PC-9 (cell line): ENCODE measurements around the gene PRSS57. TPM values are rescaled to one million over a fixed set of nuclear protein-coding genes. Genes with fewer than 3 reads are reported as not detected.
"Not testable (repeated sequence)": the region's sequence is repeated elsewhere in the genome, so short reads cannot be mapped to it uniquely, and the experiment has no call there.

Experiments used
- BruUV-seq: library from RNA; stranded (reverse); fragments of 400-500 nt; replicated peaks from 2 replicates; lab custom pipeline; 2021; lab: Mats Ljungman, UMichigan
- CTCF ChIA-PET: fragments of 300-600 bp; sonication (Branson Sonifier 250); formaldehyde crosslinking; loops from one replicate; lab custom pipeline; 2022; ENCODE audit warnings: antibody characterized with exemption; lab: Charles Lee
- POLR2A ChIA-PET: fragments of 300-600 bp; sonication (Branson Sonifier 250); formaldehyde crosslinking; loops from one replicate; lab custom pipeline; 2022; ENCODE audit warnings: antibody characterized with exemption; ENCODE audit not compliant: unreplicated experiment; lab: Charles Lee
- DNase-seq, 2 experiments: peaks; one replicate each; pipeline versions ENCODE4 v3.0.0 to v3.0.0-alpha.2; 2015 to 2022; ENCODE audit warnings: mixed read lengths in 1 of 2
- H2AFZ ChIP-seq: fragments of 200-600 bp; sonication (generic); 2 replicates; pipeline ENCODE4 v1.8.1; 2017; ENCODE audit warnings: antibody characterized with exemption
- H3F3A ChIP-seq: fragments of 200-600 bp; sonication (generic); 2 replicates; pipeline ENCODE4 v1.8.1; 2017; ENCODE audit warnings: antibody characterized with exemption, mild to moderate bottlenecking, low read depth; ENCODE audit not compliant: insufficient read depth
- H3K27ac ChIP-seq: fragments of 200-600 bp; sonication (generic); 2 replicates; pipeline ENCODE4 v1.6.1; 2016; ENCODE audit warnings: mixed run types
- H3K27me3 ChIP-seq: fragments of 200-600 bp; sonication (generic); 2 replicates; pipeline ENCODE4 v1.6.1; 2016; ENCODE audit warnings: low read depth, mixed run types; ENCODE audit not compliant: insufficient read depth
- H3K36me3 ChIP-seq: fragments of 200-600 bp; sonication (generic); 2 replicates; pipeline ENCODE4 v1.6.1; 2016; ENCODE audit warnings: low read depth, mixed run types
- H3K4me1 ChIP-seq: fragments of 200-600 bp; sonication (generic); replicated peaks from 2 replicates; pipeline ENCODE4 v1.6.1; 2016; ENCODE audit warnings: mixed run types; ENCODE audit not compliant: insufficient read depth
- H3K4me2 ChIP-seq: fragments of 200-600 bp; sonication (generic); 2 replicates; pipeline ENCODE4 v1.6.1; 2017; ENCODE audit warnings: mixed run types
- H3K4me3 ChIP-seq: fragments of 200-600 bp; sonication (generic); 2 replicates; pipeline ENCODE4 v1.6.1; 2016; ENCODE audit warnings: mixed run types
- H3K79me2 ChIP-seq: fragments of 200-600 bp; sonication (generic); 2 replicates; pipeline ENCODE4 v1.6.1; 2017; ENCODE audit warnings: low read depth, mixed run types
- H3K9me2 ChIP-seq: fragments of 200-600 bp; sonication (generic); 2 replicates; pipeline ENCODE4 v1.8.1; 2017; ENCODE audit warnings: mild to moderate bottlenecking; ENCODE audit not compliant: insufficient read depth
- H3K9me3 ChIP-seq: fragments of 200-600 bp; sonication (generic); 2 replicates; pipeline ENCODE4 v1.8.1; 2016; ENCODE audit warnings: low read depth; ENCODE audit not compliant: insufficient read depth
- H4K20me1 ChIP-seq: fragments of 200-600 bp; sonication (generic); 2 replicates; pipeline ENCODE4 v1.8.1; 2017; ENCODE audit not compliant: insufficient read depth
- CTCF ChIP-seq: fragments of 200-600 bp; sonication (generic); conservative IDR thresholded peaks from 2 replicates; pipeline ENCODE4 v1.6.1; 2017; ENCODE audit warnings: mixed run types, antibody characterized with exemption, mild to moderate bottlenecking, moderate library complexity
- EZH2 ChIP-seq: fragments of 200-600 bp; sonication (generic); IDR thresholded peaks from 2 replicates; pipeline ENCODE4 v1.8.0; 2017; ENCODE audit warnings: antibody characterized with exemption, low read depth
- intact Hi-C: fragments of 100-400 bp; cut with micrococcal nuclease; formaldehyde crosslinking; loops from one replicate; pipeline ENCODE4 v1.10.0; 2022; ENCODE audit not compliant: unreplicated experiment
- total RNA-seq: library from RNA; stranded (reverse); gene quantifications from 2 replicates; pipeline ENCODE4 v1.2.3, GENCODE V29; 2021

The PRSS57 gene
- total RNA-seq, 1 experiment from 2014 or later, result not detected

- DNase-seq, result no peak
- intact Hi-C loops, result no loop called here
- no peaks in the 10 kb centered on the region for H3K27me3 ChIP-seq
These were observed 34.9 kb upstream of the PRSS57 start for GRCh38 chr19:729965-730668.

GRCh38 chr19:729564-729963 is 34.3 kb upstream of the PRSS57 start:
- CTCF ChIA-PET, H2AFZ ChIP-seq: not testable (repeated sequence)

More at GRCh38 chr19:729965-730668, 34.9 kb upstream of the PRSS57 start:
- CTCF ChIA-PET, result interaction anchor here (0.7 kb wide), 1 partner anchor 51 kb away, joined by 3 read pairs; no protein-coding TSS in a partner anchor
- H3K9me2 ChIP-seq, result no peaks in the 10 kb centered on the region
- H2AFZ ChIP-seq, result no peak overlapping the region
- no peaks in the 10 kb centered on the region for H3K36me3 ChIP-seq
- no peaks in the 10 kb centered on the region for H3K9me3 ChIP-seq
- no peaks in the 10 kb centered on the region for H3K4me1 ChIP-seq
- POLR2A ChIA-PET, result no interaction called here
- no peaks in the 10 kb centered on the region for H3K79me2 ChIP-seq
- H3K4me2 ChIP-seq, result no peak overlapping the region
- no peak overlapping the region for H3K4me3 ChIP-seq
- BruUV-seq, result no TSS peak
- no peak for TF ChIP-seq EZH2
- TF ChIP-seq CTCF, result no peak
- no peaks in the 10 kb centered on the region for H4K20me1 ChIP-seq
- peaks cover 17% of the 10 kb centered on the region; the same call in 1 of the 2 replicates for H3F3A ChIP-seq
- no peak overlapping the region for H3K27ac ChIP-seq

GRCh38 chr19:728011-728410 is 32.8 kb upstream of the PRSS57 start:
- Histone ChIP-seq H3K27me3 (no peaks in the 10 kb centered on the region), H3F3A (peaks cover 10% of the 10 kb centered on the region; the same call in 1 of the 2 replicates), H2AFZ (no peak overlapping the region), H3K36me3 (no peaks in the 10 kb centered on the region), H4K20me1 (no peaks in the 10 kb centered on the region), H3K4me2 (no peak overlapping the region), H3K4me3 (no peak overlapping the region), H3K4me1 (no peaks in the 10 kb centered on the region), H3K9me2 (no peaks in the 10 kb centered on the region), H3K9me3 (no peaks in the 10 kb centered on the region), H3K79me2 (no peaks in the 10 kb centered on the region), H3K27ac (no peak overlapping the region)
- intact Hi-C loops, result no loop called here
- ChIA-PET CTCF (no interaction called here), POLR2A (no interaction called here)
- no TSS peak for BruUV-seq
- TF ChIP-seq EZH2, result no peak
- no peak for DNase-seq

More at GRCh38 chr19:729564-729963, 34.3 kb upstream of the PRSS57 start:
- H3K79me2 ChIP-seq, H3K9me2 ChIP-seq, H3K4me1 ChIP-seq, H3K27ac ChIP-seq, H3K36me3 ChIP-seq, H3K9me3 ChIP-seq, BruUV-seq, DNase-seq, H4K20me1 ChIP-seq, H3K4me3 ChIP-seq, H3K27me3 ChIP-seq, POLR2A ChIA-PET, H3K4me2 ChIP-seq, intact Hi-C loops: not testable (repeated sequence)
- H3F3A ChIP-seq, result peaks cover 14% of the 10 kb centered on the region; the same call in 1 of the 2 replicates

- Histone ChIP-seq H3K36me3 (no peaks in the 10 kb centered on the region), H3K27me3 (no peaks in the 10 kb centered on the region), H2AFZ (no peak overlapping the region), H3K4me1 (no peaks in the 10 kb centered on the region), H4K20me1 (no peaks in the 10 kb centered on the region), H3K79me2 (no peaks in the 10 kb centered on the region), H3K9me3 (no peaks in the 10 kb centered on the region), H3K4me3 (no peak overlapping the region), H3K9me2 (no peaks in the 10 kb centered on the region), H3F3A (peaks cover 6% of the 10 kb centered on the region; the same call in 1 of the 2 replicates), H3K27ac (no peak overlapping the region), H3K4me2 (no peak overlapping the region)
- intact Hi-C loops, result no loop called here
- POLR2A ChIA-PET, result no interaction called here
- CTCF ChIA-PET, result no interaction called here
- no TSS peak for BruUV-seq
- TF ChIP-seq EZH2, result no peak
- no peak for TF ChIP-seq CTCF
- DNase-seq, result no peak
These were observed 32.0 kb upstream of the PRSS57 start for GRCh38 chr19:726993-727956.
